A549 treated with dexamethasone at 1 μM for 4 hours (cell line): ENCODE results near the gene IL4I1. TPM values are rescaled to one million over a fixed set of nuclear protein-coding genes. Genes with fewer than 3 reads are reported as not detected.

ENCODE experiments used
- total RNA-seq: library from RNA; stranded (reverse); fragments of 200-300 nt; extraction: Qiagen RNA extraction; gene quantifications from 5 replicates; pipeline ENCODE4 v1.2.3, GENCODE V29; 2022

The IL4I1 gene, protein sequence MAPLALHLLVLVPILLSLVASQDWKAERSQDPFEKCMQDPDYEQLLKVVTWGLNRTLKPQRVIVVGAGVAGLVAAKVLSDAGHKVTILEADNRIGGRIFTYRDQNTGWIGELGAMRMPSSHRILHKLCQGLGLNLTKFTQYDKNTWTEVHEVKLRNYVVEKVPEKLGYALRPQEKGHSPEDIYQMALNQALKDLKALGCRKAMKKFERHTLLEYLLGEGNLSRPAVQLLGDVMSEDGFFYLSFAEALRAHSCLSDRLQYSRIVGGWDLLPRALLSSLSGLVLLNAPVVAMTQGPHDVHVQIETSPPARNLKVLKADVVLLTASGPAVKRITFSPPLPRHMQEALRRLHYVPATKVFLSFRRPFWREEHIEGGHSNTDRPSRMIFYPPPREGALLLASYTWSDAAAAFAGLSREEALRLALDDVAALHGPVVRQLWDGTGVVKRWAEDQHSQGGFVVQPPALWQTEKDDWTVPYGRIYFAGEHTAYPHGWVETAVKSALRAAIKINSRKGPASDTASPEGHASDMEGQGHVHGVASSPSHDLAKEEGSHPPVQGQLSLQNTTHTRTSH
- total RNA-seq, result 0.40 to 0.94 TPM (median 0.62 TPM) in 5 replicates

DNA sequence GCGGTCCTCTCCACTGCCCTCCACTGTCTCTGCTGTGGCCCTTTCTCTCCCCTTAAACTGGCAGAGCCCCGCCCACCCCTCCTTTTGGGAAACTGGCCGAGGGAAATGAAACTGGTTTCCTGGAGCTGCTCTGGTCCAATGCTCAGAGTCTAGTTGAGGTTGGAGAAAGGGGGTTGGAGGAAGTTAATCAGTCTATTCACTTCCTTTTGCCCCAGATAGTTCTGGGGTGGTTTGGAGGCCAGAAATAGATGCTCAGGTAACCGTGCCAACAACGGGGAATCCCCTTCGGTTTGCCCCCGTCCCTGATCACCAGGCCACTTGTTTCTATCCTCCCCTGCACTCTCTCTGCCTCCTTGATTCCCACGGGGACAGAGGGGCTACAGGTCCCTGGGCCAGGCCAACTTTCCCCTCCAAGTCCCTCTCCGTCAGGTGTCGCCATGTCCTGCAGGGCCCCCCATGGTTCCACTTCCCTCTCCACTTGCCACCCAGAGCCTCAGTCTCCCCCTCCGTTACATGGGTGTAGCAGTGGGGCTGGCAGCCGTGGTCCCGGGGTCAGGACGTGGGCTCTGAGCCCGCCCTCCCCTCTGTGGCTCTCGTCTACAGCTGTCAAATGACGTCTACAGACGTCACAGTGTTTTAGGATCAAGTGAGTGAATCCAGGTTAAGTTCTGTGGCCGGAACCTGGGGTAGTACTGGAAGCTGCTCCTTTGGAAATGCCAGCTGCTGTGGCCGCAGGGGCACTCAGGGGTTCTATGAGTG lies at the start of gene IL4I1:
Gene IL4I1, minus strand, starts transcription at position 25 of the 759 bp plus-strand sequence. CDS start 727 bp downstream, outside the sequence.

DNA sequence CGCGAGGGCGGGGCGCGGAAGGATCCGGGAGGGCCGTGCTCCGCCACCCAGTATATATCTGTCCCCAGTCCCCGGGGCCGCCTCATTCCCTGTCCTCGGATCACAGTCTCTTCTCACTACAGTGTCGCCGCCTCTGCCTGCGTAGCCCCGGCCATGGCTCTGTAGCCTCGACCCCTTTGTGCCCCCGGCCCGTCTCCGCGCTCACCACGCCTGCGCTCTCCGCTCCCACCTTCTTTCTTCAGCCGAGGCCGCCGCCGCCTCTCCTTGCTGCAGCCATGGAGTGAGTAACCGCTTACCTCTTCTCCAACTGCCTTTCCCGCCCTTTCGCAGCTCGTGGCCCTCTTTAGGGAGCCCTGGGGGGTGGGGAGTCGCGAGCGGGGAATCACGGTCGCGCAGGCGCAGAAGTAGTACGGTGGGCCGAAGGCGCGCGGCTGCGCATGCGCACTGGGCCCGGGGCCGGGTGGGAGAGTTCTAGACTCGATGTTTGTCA lies 32.5 kb upstream of the IL4I1 start, which contains the start of the genes ATF5 and NUP62:
Gene ATF5, plus strand, starts transcription at position 85 of the 490 bp plus-strand sequence. CDS start 1,646 bp downstream, outside the sequence.
Gene NUP62, minus strand, starts transcription at position 384 of the 490 bp plus-strand sequence. CDS start 19,697 bp downstream, outside the sequence.

DNA sequence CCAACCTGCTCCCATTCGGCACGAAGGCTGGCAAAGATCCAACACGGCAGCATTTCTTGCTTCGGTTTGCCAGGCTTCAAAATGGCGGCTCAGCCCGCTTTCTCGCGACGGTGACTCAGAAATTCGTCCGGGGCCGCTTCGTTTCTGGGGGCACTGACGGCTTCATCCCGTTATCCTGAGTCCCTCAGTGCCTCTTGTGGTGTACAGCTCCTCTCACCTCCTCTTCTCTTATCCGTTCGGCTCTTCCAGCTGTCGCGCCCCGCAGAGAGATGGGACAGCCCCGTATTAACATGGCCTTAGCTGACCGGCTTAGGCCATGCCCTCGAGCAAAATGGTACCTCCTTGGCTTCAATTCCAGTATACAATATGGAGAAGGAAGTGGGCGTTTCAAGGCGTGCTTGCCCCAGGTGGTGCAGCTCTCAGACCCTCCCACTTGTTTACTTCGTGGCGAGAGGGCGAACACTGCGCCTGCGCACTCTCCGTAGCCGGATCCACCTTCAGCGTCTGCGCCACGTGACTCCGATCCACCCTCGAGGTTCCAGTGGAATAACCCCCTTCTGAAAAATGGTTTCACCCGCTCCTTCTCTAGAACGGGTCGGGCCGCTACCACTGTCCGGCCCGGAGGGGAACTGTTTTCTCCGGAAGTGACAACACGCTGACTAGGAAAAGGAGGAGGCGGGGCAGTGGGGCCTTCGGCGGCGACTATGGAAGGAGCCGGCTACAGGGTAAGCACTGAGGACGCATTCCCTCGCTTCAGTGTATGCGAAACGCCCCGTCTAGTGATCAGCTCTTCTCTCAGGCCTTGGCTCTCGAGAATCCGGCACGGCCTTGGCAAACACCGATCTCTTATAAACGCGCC lies 19.4 kb downstream of the IL4I1 start, which contains the start of the genes AKT1S1 and TBC1D17:
Gene AKT1S1, minus strand, starts transcription at position 336 of the 859 bp plus-strand sequence. CDS start 4,060 bp downstream, outside the sequence.
Gene TBC1D17, plus strand, starts transcription at position 683 of the 859 bp plus-strand sequence. Its CDS starts 22 bp downstream, at position 705.

DNA sequence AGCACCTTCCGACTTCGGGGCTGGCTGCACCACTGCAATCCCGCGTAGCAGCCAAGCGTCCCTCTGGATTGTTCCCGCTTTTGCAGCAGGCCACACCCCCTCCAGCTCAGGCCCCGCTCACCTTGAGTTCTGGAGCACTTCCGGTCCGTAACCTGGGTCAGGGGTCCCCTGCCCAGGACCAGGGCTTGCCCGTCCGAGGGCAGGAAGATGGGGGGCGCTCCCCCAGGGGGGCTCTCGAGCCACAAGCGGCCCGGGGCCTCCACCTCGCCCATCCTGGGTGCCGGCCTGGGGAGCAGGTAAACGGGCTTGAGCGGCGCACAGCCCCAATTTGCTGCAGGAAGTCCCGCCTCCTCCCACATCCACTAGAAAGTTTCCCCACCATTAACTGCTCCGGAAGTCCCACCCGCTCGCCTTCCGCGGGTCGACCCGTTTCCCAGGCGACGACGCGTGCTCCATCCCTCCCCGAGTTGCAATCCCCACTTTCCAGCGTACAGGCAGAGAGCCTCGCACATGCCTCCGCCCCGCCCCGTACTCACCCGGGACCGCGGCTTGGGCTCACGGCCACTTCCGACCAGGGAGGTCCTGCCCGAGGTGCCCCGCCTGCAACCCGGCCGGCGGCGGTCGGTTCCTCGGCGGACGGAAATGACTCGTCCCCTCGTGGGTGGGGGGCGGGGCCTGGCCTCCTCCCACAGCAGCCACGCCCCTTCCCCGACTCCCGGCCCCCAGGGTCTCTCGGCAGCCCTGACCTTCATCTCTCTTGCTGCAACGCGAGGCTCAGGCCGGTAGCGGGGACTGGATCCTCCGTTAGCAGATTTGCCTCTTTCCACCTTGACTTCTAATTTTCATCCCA lies 29.5 kb downstream of the IL4I1 start, which contains the start of gene PNKP:
Gene PNKP, minus strand, starts transcription at position 644 of the 850 bp plus-strand sequence. Its CDS starts 372 bp downstream, at position 272.

DNA sequence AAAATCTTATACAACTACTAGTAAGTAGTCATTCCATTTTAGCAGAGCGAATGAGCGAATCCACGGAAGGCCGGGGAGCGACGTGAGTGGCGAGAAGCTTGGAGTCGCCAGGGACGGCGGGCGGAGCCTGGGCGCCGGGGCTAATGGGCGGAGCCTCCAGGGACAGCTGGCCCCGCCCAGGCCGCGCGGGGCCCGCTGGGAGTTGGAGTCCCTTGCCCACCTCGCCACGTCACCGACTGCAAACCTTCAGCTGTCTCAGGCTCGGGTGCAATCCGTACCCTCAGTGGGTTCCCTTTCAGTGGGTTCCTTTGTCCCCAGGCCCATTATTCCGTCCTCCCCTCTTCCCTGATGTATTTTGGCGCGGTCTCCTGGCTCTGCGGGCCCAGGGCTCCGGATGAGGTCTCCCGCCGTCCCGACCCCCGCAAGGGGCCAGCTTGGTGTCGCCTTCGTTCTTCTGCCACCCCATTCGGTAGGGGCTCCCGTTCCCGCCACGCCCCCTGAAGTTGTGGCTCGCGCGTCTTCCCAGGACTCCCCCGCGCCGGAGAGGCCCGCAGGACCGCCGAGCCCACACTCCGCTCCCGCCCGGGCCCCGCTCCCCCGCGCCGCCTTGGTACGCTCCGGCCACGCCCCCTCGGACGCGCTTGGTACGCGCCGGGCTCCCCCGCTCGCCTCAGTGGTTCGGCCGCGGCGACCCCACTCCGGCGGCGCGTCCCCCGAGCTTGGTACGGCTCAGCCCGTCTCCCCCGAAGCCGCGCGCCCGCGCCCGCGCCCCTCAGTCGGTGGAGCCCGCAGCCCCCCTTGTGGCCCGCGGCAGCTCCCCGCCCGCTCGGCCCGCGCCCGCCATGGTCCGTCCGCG lies 46.0 kb downstream of the IL4I1 start, which contains the start of gene PTOV1:
Gene PTOV1, plus strand, starts transcription at position 673 of the 856 bp plus-strand sequence.

Other genes with a start within 250 kb of the IL4I1 start
- gene IRF3, start 231.0 kb downstream of the IL4I1 start, total RNA-seq, result 67.8 to 112 TPM (median 100 TPM) in 5 replicates
- 56.1 to 64.2 TPM (median 59.7 TPM) in 5 replicates for gene BCL2L12, start 231.0 kb downstream of the IL4I1 start, total RNA-seq
- gene PRMT1, start 219.6 kb downstream of the IL4I1 start, total RNA-seq, result 394 to 431 TPM (median 409 TPM) in 5 replicates
- gene ADM5, start 207.3 kb downstream of the IL4I1 start, total RNA-seq, result 3.0 to 5.7 TPM (median 5.0 TPM) in 5 replicates
- 11.3 to 13.2 TPM (median 12.1 TPM) in 5 replicates for gene CPT1C, start 205.8 kb downstream of the IL4I1 start, total RNA-seq
- not detected in 5 replicates for gene TSKS, start 133.6 kb downstream of the IL4I1 start, total RNA-seq
- 38.6 to 62.6 TPM (median 60.1 TPM) in 5 replicates for gene AP2A1, start 129.9 kb downstream of the IL4I1 start, total RNA-seq
- gene FUZ, start 83.6 kb downstream of the IL4I1 start, total RNA-seq, result 12.7 to 14.1 TPM (median 13.9 TPM) in 5 replicates
- 41.8 to 70.4 TPM (median 65.8 TPM) in 5 replicates for gene MED25, start 78.6 kb downstream of the IL4I1 start, total RNA-seq
- 108 to 147 TPM (median 141 TPM) in 5 replicates for gene PTOV1, start 45.7 kb downstream of the IL4I1 start, total RNA-seq
- gene PNKP, start 29.3 kb downstream of the IL4I1 start, total RNA-seq, result 28.8 to 56.1 TPM (median 43.1 TPM) in 5 replicates
- gene AKT1S1, start 19.5 kb downstream of the IL4I1 start, total RNA-seq, result 65.8 to 131 TPM (median 114 TPM) in 5 replicates
- 17.1 to 22.6 TPM (median 21.4 TPM) in 5 replicates for gene TBC1D17, start 19.2 kb downstream of the IL4I1 start, total RNA-seq
- gene ATF5, start 32.3 kb upstream of the IL4I1 start, total RNA-seq, result 40.2 to 52.1 TPM (median 50.0 TPM) in 5 replicates
- 61.0 to 99.1 TPM (median 98.1 TPM) in 5 replicates for gene NUP62, start 32.6 kb upstream of the IL4I1 start, total RNA-seq
- 0.10 to 0.28 TPM (median 0.16 TPM) in 5 replicates for gene SIGLEC11, start 64.3 kb upstream of the IL4I1 start, total RNA-seq
- gene VRK3, start 128.5 kb upstream of the IL4I1 start, total RNA-seq, result 34.0 to 39.2 TPM (median 38.1 TPM) in 5 replicates
- gene ZNF473, start 129.1 kb upstream of the IL4I1 start, total RNA-seq, result 8.3 to 11.6 TPM (median 10.3 TPM) in 5 replicates